CD4-positive, alpha-beta T cell (primary cell): ENCODE results near the gene LRP1B. TPM values are rescaled to one million over a fixed set of nuclear protein-coding genes. Genes with fewer than 3 reads are reported as not detected.
"Not testable (repeated sequence)": the region's sequence is repeated elsewhere in the genome, so short reads cannot be mapped to it uniquely, and the experiment has no call there.

Experiments used
- ATAC-seq: fragments of 200-7000 bp; cut with Tn5 transposase; one replicate; pipeline ENCODE4 v1.10.0; 2022; ENCODE audit warnings: mild to moderate bottlenecking; ENCODE audit not compliant: poor library complexity
- CTCF ChIA-PET: fragments of 350-600 bp; sonication (Branson Sonifier 250); formaldehyde crosslinking; loops from one replicate; lab custom pipeline; 2021; ENCODE audit warnings: antibody characterized with exemption, inconsistent platforms; lab: Charles Lee
- POLR2A ChIA-PET: fragments of 350-600 bp; sonication (Branson Sonifier 250); formaldehyde crosslinking; loops from one replicate; lab custom pipeline; 2021; ENCODE audit warnings: antibody characterized with exemption, inconsistent platforms; lab: Charles Lee
- DNase-seq, 14 experiments: peaks; one replicate each; pipeline ENCODE4 v3.0.0-alpha.2; 2013 to 2020; ENCODE audit warnings: mixed read lengths in 2 of 14
- H3K27ac ChIP-seq, 2 donors: one replicate each; pipeline versions ENCODE4 v1.5.1 to v1.7.0; 2013; ENCODE audit warnings: low read length in 2 of 2, low read depth in 1 of 2, mild to moderate bottlenecking in 1 of 2
- H3K27me3 ChIP-seq, 2 experiments: 1 replicate in 1 of 2; 2 replicates in 1 of 2; pipeline versions ENCODE4 v1.6.1 to v1.7.0; 2013; ENCODE audit warnings: low read length in 2 of 2, control low read depth in 1 of 2, mild to moderate bottlenecking in 1 of 2, moderate library complexity in 1 of 2; ENCODE audit not compliant: insufficient read depth in 2 of 2, control insufficient read depth in 1 of 2
- H3K36me3 ChIP-seq: one replicate; pipeline ENCODE4 v1.6.1; 2013; ENCODE audit warnings: low read length, control low read depth; ENCODE audit not compliant: insufficient read depth
- H3K4me1 ChIP-seq: one replicate; pipeline ENCODE4 v1.6.1; 2013; ENCODE audit warnings: low read length, control low read depth; ENCODE audit not compliant: insufficient read depth
- H3K4me3 ChIP-seq: one replicate; pipeline ENCODE4 v1.5.1; 2013; ENCODE audit warnings: mild to moderate bottlenecking, low read length, moderate library complexity
- H3K9me3 ChIP-seq, 2 experiments: 1 replicate in 1 of 2; 2 replicates in 1 of 2; pipeline versions ENCODE4 v1.6.1 to v1.7.0; 2013; ENCODE audit warnings: low read length in 2 of 2, mild to moderate bottlenecking in 2 of 2, control low read depth in 1 of 2, moderate library complexity in 1 of 2; ENCODE audit not compliant: control insufficient read depth in 1 of 2, insufficient read depth in 1 of 2
- H3K27ac Mint-ChIP-seq: one replicate; pipeline ENCODE4 v1.8.0; 2020; ENCODE audit warnings: mixed read lengths
- H3K27me3 Mint-ChIP-seq: one replicate; pipeline ENCODE4 v1.8.0; 2021; ENCODE audit warnings: mixed read lengths
- H3K36me3 Mint-ChIP-seq: one replicate; pipeline ENCODE4 v1.8.0; 2021; ENCODE audit warnings: low read depth, mixed read lengths
- H3K4me1 Mint-ChIP-seq: one replicate; pipeline ENCODE4 v1.8.0; 2021; ENCODE audit warnings: low read depth, mixed read lengths
- H3K4me3 Mint-ChIP-seq: one replicate; pipeline ENCODE4 v1.8.0; 2020; ENCODE audit warnings: mild to moderate bottlenecking, mixed read lengths
- H3K9me3 Mint-ChIP-seq: one replicate; pipeline ENCODE4 v1.8.0; 2020; ENCODE audit warnings: mixed read lengths
- CTCF ChIP-seq: fragments of 200-600 bp; IDR thresholded peaks from one replicate; pipeline ENCODE4 v1.8.0; 2022; ENCODE audit warnings: antibody characterized with exemption, mild to moderate bottlenecking
- intact Hi-C, 2 experiments: fragments of 100-400 bp; cut with DNase I in 1 of 2; cut with micrococcal nuclease in 1 of 2; formaldehyde crosslinking; loops; one replicate each; pipeline versions ENCODE4 v1.15.1 to v1.9.0; 2023 to 2025; cut with DNase I, micrococcal nuclease
- total RNA-seq, 174 experiments: library from RNA in 2 of 174; stranded (reverse) in 2 of 174; gene quantifications; one replicate each; pipeline ENCODE4 v1.2.3 and lab custom pipeline; 2021 to 2026

The LRP1B gene
- total RNA-seq, 2 experiments from 2014 or later = not detected

DNA sequence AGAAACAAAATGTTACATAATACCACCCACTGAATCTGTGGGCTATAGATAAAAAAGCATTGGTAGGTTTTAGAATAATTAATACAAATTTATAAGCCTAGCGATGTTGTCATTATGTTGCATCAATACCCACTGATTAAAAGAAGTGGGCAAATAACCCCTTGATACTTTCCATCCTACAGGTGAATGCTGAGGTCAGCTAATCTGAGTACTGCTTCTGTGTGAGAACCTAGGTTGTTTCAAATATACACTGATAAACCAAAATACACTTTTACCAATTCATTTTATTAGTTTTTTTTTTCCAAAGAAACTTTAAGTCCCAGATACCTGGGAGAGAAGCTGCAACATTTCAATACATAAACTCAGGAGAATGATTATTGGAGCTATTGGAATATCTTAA lies 948.6 kb downstream of the LRP1B start:
- no peak overlapping the region for H3K27ac ChIP-seq
- CTCF ChIA-PET = no interaction called here
- POLR2A ChIA-PET = no interaction called here
- no peak for DNase-seq
- no peak overlapping the region for H3K4me3 ChIP-seq
- no peaks in the 10 kb centered on the region for H3K36me3 ChIP-seq
- H3K9me3 ChIP-seq = no peaks in the 10 kb centered on the region
- intact Hi-C loops = no loop called here
- TF ChIP-seq CTCF = no peak
- Mint-ChIP-seq H3K9me3 (peaks cover 4% of the 10 kb centered on the region), H3K36me3 (no peaks in the 10 kb centered on the region), H3K27me3 (no peaks in the 10 kb centered on the region), H3K4me3 (no peak overlapping the region), H3K4me1 (no peaks in the 10 kb centered on the region), H3K27ac (no peak overlapping the region)
- no peaks in the 10 kb centered on the region for H3K27me3 ChIP-seq
- H3K4me1 ChIP-seq = no peaks in the 10 kb centered on the region
- no peak for ATAC-seq

DNA sequence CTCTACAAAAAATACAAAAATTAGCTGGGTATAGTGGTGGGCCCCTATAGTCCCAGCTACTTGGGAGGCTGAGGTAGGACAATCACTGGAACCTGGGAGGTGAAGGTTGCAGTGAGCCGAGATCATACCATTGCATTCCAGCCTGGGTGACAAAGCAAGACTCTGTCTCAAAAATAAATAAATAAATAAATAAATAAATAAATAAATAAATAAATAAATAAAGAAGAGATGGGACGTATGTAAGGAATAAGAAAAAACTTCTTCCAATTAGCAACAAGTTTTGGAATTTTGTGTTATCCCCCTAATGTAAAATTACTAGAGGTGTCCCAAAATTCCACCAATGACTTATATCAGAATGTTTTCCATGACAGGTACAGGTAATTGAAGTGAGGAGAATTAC lies 961.7 kb downstream of the LRP1B start:
- intact Hi-C loops, H3K4me3 ChIP-seq, DNase-seq, H3K4me1 Mint-ChIP-seq, POLR2A ChIA-PET, H3K9me3 ChIP-seq, H3K4me1 ChIP-seq, H3K4me3 Mint-ChIP-seq, H3K27ac Mint-ChIP-seq, H3K27me3 Mint-ChIP-seq, CTCF ChIA-PET, ATAC-seq, H3K36me3 ChIP-seq, H3K27me3 ChIP-seq, H3K27ac ChIP-seq, H3K36me3 Mint-ChIP-seq: not testable (repeated sequence)
- peaks cover 11% of the 10 kb centered on the region for H3K9me3 Mint-ChIP-seq

DNA sequence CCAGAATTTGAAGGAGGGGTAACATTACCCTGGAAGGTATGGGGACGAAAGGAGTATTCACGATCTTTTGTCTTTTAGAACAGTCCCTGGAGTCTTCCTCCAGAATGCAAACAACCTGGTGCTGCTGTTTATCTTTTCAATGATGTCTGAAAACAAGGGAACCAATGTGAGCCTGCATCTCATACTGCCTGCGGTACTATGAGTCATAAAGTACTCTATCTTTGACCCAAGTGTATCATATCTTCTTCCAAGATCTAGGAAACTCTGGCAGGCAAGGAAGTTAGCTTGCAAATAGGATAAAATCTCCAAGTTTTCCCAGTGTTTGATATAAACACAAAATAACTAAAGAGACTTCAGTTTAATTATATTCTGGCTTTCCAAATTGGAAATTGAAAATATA lies 968.5 kb downstream of the LRP1B start:
- Histone ChIP-seq H3K36me3 (no peaks in the 10 kb centered on the region), H3K4me3 (no peak overlapping the region), H3K9me3 (no peaks in the 10 kb centered on the region), H3K4me1 (no peaks in the 10 kb centered on the region), H3K27me3 (no peaks in the 10 kb centered on the region), H3K27ac (no peak overlapping the region)
- Mint-ChIP-seq H3K27me3 (no peaks in the 10 kb centered on the region), H3K27ac (no peak overlapping the region), H3K4me1 (no peaks in the 10 kb centered on the region), H3K9me3 (peaks cover 9% of the 10 kb centered on the region), H3K4me3 (no peak overlapping the region), H3K36me3 (no peaks in the 10 kb centered on the region)
- CTCF ChIA-PET = no interaction called here
- intact Hi-C loops = no loop called here
- no peak for ATAC-seq
- no peak for DNase-seq
- POLR2A ChIA-PET = no interaction called here
- no peak for TF ChIP-seq CTCF

DNA sequence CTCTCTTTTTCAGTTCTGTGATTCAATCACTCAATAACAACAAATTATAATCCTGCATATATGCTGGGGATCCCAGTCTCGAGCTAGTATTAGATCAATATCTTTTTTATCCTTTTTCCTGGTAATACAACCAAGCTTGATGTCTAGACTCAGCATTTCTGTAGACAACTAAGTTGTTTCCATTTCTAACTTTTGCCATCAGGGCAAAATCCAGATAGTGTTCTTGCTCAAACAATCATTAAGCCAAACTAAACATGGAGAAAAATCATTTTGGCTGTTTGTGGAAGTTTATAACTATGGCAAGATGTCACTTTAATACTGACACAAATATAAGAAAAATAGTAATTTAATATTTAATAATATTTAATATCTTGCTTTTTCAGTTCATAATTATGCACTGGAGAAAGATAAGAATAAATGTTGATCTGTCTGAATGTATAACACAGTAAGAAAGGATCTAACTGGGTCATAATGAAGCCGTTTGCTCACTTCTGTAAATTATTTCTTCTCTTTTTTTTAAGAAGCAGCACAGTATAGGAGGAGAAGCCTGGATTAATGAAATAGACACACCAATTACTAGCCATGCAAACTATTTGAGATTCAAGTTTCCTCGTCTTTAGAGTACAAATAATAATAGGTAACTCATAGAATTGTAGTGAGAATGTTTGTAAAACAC lies 979.1 kb downstream of the LRP1B start:
- Mint-ChIP-seq H3K4me1 (no peaks in the 10 kb centered on the region), H3K36me3 (no peaks in the 10 kb centered on the region), H3K27ac (no peak overlapping the region), H3K9me3 (peaks cover 5% of the 10 kb centered on the region), H3K27me3 (no peaks in the 10 kb centered on the region), H3K4me3 (no peak overlapping the region)
- TF ChIP-seq CTCF = no peak
- no peaks in the 10 kb centered on the region for H3K36me3 ChIP-seq
- CTCF ChIA-PET = no interaction called here
- intact Hi-C loops = no loop called here
- POLR2A ChIA-PET = no interaction called here
- DNase-seq (no peak), ATAC-seq (no peak)
- H3K27me3 ChIP-seq = no peaks in the 10 kb centered on the region
- no peaks in the 10 kb centered on the region for H3K4me1 ChIP-seq
- peaks cover 0 to 3% of the 10 kb centered on the region in 2 experiments for H3K9me3 ChIP-seq
- no peak overlapping the region for H3K4me3 ChIP-seq
- H3K27ac ChIP-seq = no peak overlapping the region
